ENCODE data around the gene ABCG8.
A peak's percentile ranks its signal among the peaks of the same experiment; 100 is the strongest.
"Not testable (repeated sequence)": the region's sequence is repeated elsewhere in the genome, so short reads cannot be mapped to it uniquely, and the experiment has no call there.

The ABCG8 gene

GRCh38 chr2:43899589-43899988 is 60.8 kb downstream of the ABCG8 start:
- Mint-ChIP-seq H3K4me1 (ENCODE audit: low read depth) (no peaks in the 10 kb centered on the region), H3K4me3 (no peak overlapping the region), H3K36me3 (ENCODE audit: low read depth) (peaks cover 78% of the 10 kb centered on the region), H3K27me3 (no peaks in the 10 kb centered on the region), H3K27ac (no peak overlapping the region), H3K9me3 (no peaks in the 10 kb centered on the region)

DNA sequence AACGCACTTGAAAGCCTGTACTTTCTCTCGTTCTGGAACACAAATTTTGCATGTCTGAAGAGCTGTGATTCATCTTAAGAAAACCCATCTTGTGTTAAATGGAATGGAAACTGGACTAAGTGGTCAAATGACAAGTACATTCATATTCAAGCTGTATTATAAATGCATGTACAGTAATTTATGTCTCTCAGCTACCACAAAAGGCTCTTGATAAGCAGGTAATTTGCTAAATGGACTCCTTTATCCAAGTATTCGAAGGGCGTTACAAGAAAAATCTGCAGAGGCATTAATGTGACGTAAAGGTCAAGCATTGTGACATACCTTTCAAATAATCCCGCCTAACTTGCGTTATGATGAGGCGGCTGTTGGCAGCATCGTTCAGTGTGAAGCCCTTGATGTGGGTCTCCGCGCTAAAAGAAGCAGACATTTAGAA is 66.6 kb downstream of the ABCG8 start:
- no peak overlapping the region for H3K4me3 Mint-ChIP-seq
- no peaks in the 10 kb centered on the region for H3K27me3 Mint-ChIP-seq
- peak overlapping the region; percentile 51 for H3K27ac Mint-ChIP-seq
- H3K9me3 Mint-ChIP-seq = no peaks in the 10 kb centered on the region
- peaks cover 25% of the 10 kb centered on the region for H3K4me1 Mint-ChIP-seq (ENCODE audit: low read depth)
- peaks cover 78% of the 10 kb centered on the region for H3K36me3 Mint-ChIP-seq (ENCODE audit: low read depth)

DNA sequence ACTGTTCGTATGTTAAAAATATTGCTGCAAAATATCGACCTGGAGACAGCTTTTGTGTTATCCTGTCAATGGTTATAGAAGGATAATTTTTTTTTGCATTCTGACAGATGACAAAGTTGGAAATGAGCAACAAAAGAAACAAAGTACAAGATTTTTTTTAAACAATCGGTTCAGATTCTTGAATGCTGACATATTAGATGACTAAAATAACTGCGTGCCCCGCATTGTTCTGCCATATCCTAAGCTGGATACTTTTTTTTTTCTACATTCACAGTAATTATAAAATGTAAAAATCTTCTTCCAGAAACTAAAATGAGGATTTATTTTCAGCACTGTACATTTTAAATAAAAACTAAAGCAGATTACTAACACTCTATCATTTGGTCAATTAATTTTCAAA is 67.1 kb downstream of the ABCG8 start:
- peaks cover 77% of the 10 kb centered on the region for H3K36me3 Mint-ChIP-seq (ENCODE audit: low read depth)
- H3K9me3 Mint-ChIP-seq = no peaks in the 10 kb centered on the region
- no peak overlapping the region for H3K4me3 Mint-ChIP-seq
- H3K27me3 Mint-ChIP-seq = no peaks in the 10 kb centered on the region
- H3K27ac Mint-ChIP-seq = peak overlapping the region; percentile 51
- H3K4me1 Mint-ChIP-seq (ENCODE audit: low read depth) = peaks cover 25% of the 10 kb centered on the region

DNA sequence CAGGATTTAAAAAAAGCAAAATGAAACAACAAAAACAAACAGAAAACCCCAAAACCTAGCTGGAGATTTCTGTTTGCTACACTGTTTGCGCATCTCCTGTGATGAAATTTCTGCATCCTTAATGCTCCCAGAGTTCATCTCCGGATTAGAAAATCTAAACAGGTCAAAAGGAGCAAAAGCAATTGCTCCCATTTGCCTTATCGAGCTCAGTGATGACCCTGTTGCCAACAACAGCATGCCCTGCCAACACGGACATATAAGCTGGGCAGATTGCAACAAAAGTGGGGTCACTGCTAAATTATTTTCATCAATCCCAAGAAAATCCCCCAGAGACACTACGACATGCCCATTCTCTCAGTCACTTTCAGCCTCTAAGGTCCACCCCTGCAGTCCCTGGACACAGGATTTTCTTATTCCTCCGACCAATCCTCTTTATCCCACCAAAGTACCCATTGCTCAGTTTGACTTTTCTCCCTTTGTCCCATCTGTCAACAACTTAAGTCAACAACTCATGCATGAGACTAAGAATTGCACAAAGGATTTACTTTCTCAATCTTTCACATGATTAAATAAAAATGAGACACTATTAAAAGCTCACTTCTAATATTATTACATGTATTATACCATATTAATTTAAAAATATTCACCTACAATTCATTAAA is 67.8 kb downstream of the ABCG8 start:
- no peak overlapping the region for H3K4me3 Mint-ChIP-seq
- no peaks in the 10 kb centered on the region for H3K9me3 Mint-ChIP-seq
- H3K27ac Mint-ChIP-seq = peak overlapping the region; percentile 29
- peaks cover 78% of the 10 kb centered on the region for H3K36me3 Mint-ChIP-seq (ENCODE audit: low read depth)
- no peaks in the 10 kb centered on the region for H3K27me3 Mint-ChIP-seq
- peaks cover 29% of the 10 kb centered on the region for H3K4me1 Mint-ChIP-seq (ENCODE audit: low read depth)

- Mint-ChIP-seq H3K36me3 (ENCODE audit: low read depth) (peaks cover 78% of the 10 kb centered on the region), H3K4me1 (ENCODE audit: low read depth) (peaks cover 13% of the 10 kb centered on the region)
- H3K4me3 Mint-ChIP-seq, H3K27me3 Mint-ChIP-seq, H3K27ac Mint-ChIP-seq, H3K9me3 Mint-ChIP-seq: not testable (repeated sequence)
These were observed 72.5 kb downstream of the ABCG8 start for GRCh38 chr2:43911136-43911790.

DNA sequence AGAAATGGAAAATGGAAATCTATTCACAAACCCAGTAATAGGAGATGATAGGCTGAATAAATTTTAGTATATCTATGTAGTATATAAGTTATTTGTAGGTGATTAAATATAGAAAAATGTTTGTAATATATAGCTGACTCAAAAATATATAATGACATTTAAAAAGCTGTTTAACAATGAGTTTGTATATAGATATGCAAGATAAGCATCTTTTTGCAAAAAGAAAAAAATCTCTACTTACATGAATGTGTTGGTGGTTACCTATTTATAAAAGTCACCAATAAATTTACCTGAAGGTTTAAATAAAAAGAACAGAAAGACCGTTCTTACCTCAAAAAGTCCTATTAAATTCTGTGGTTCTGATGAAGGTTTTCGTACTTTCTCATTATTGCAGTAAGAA is 85.7 kb downstream of the ABCG8 start:
- no peak overlapping the region for H3K4me3 Mint-ChIP-seq
- peaks cover 62% of the 10 kb centered on the region for H3K36me3 Mint-ChIP-seq (ENCODE audit: low read depth)
- no peak overlapping the region for H3K27ac Mint-ChIP-seq
- no peaks in the 10 kb centered on the region for H3K4me1 Mint-ChIP-seq (ENCODE audit: low read depth)
- H3K9me3 Mint-ChIP-seq = no peaks in the 10 kb centered on the region
- H3K27me3 Mint-ChIP-seq = no peaks in the 10 kb centered on the region

GRCh38 chr2:43925431-43925830 is 86.7 kb downstream of the ABCG8 start:
- Mint-ChIP-seq H3K4me1 (ENCODE audit: low read depth) (no peaks in the 10 kb centered on the region), H3K27ac (no peak overlapping the region), H3K4me3 (no peak overlapping the region), H3K27me3 (no peaks in the 10 kb centered on the region), H3K36me3 (ENCODE audit: low read depth) (peaks cover 66% of the 10 kb centered on the region), H3K9me3 (no peaks in the 10 kb centered on the region)

- Mint-ChIP-seq H3K4me1 (ENCODE audit: low read depth) (no peaks in the 10 kb centered on the region), H3K4me3 (no peak overlapping the region), H3K9me3 (no peaks in the 10 kb centered on the region), H3K27me3 (no peaks in the 10 kb centered on the region), H3K27ac (no peak overlapping the region), H3K36me3 (ENCODE audit: low read depth) (peaks cover 74% of the 10 kb centered on the region)
These were observed 88.7 kb downstream of the ABCG8 start for GRCh38 chr2:43927442-43927841.

- H3K4me1 Mint-ChIP-seq (ENCODE audit: low read depth) = peaks cover 18% of the 10 kb centered on the region
- no peak overlapping the region for H3K4me3 Mint-ChIP-seq
- H3K9me3 Mint-ChIP-seq = no peaks in the 10 kb centered on the region
- H3K27me3 Mint-ChIP-seq = no peaks in the 10 kb centered on the region
- H3K27ac Mint-ChIP-seq = no peak overlapping the region
- peaks cover 75% of the 10 kb centered on the region for H3K36me3 Mint-ChIP-seq (ENCODE audit: low read depth)
These were observed 92.5 kb downstream of the ABCG8 start for GRCh38 chr2:43931293-43931692.
